Measurements from ENCODE around the gene MX1.

MX1 gene

GRCh38 chr21:41472753-41473548 is 46.9 kb downstream of the MX1 start:
- no peaks in the 10 kb centered on the region for H3K9me3 ChIP-seq (ENCODE audit: control insufficient read depth, insufficient read depth, low read length)
- no peak overlapping the region for H3K9ac ChIP-seq (ENCODE audit: low read depth, low read length)
- no peaks in the 10 kb centered on the region for H3K36me3 ChIP-seq (ENCODE audit: insufficient read depth, low read length)
- peaks cover 12% of the 10 kb centered on the region; the same call in 1 of the 2 replicates for H3K4me1 ChIP-seq (ENCODE audit: insufficient read depth, low read length)

GRCh38 chr21:41475714-41476420 is 49.8 kb downstream of the MX1 start:
- H3K9ac ChIP-seq (ENCODE audit: low read depth, low read length), result no peak overlapping the region
- no peaks in the 10 kb centered on the region for H3K36me3 ChIP-seq (ENCODE audit: insufficient read depth, low read length)
- H3K9me3 ChIP-seq (ENCODE audit: control insufficient read depth, insufficient read depth, low read length), result no peaks in the 10 kb centered on the region
- H3K4me1 ChIP-seq (ENCODE audit: insufficient read depth, low read length), result peaks cover 30% of the 10 kb centered on the region

- no peaks in the 10 kb centered on the region for H3K36me3 ChIP-seq (ENCODE audit: insufficient read depth, low read length)
- H3K9me3 ChIP-seq (ENCODE audit: control insufficient read depth, insufficient read depth, low read length), result no peaks in the 10 kb centered on the region
- no peak overlapping the region for H3K9ac ChIP-seq (ENCODE audit: low read depth, low read length)
- peaks cover 30% of the 10 kb centered on the region for H3K4me1 ChIP-seq (ENCODE audit: insufficient read depth, low read length)
These were observed 51.7 kb downstream of the MX1 start for GRCh38 chr21:41477641-41478318.

GRCh38 chr21:41478319-41479177 is 52.5 kb downstream of the MX1 start:
- H3K4me1 ChIP-seq (ENCODE audit: insufficient read depth, low read length), result peaks cover 30% of the 10 kb centered on the region
- no peaks in the 10 kb centered on the region for H3K9me3 ChIP-seq (ENCODE audit: control insufficient read depth, insufficient read depth, low read length)
- H3K9ac ChIP-seq (ENCODE audit: low read depth, low read length), result no peak overlapping the region
- H3K36me3 ChIP-seq (ENCODE audit: insufficient read depth, low read length), result no peaks in the 10 kb centered on the region

GRCh38 chr21:41479686-41480085 is 53.6 kb downstream of the MX1 start:
- H3K4me1 ChIP-seq (ENCODE audit: insufficient read depth, low read length), result peaks cover 30% of the 10 kb centered on the region
- H3K9me3 ChIP-seq (ENCODE audit: control insufficient read depth, insufficient read depth, low read length), result no peaks in the 10 kb centered on the region
- no peaks in the 10 kb centered on the region for H3K36me3 ChIP-seq (ENCODE audit: insufficient read depth, low read length)
- no peak overlapping the region for H3K9ac ChIP-seq (ENCODE audit: low read depth, low read length)

- Histone ChIP-seq H3K36me3 (ENCODE audit: insufficient read depth, low read length) (no peaks in the 10 kb centered on the region), H3K9ac (ENCODE audit: low read depth, low read length) (no peak overlapping the region), H3K4me1 (ENCODE audit: insufficient read depth, low read length) (peaks cover 30% of the 10 kb centered on the region), H3K9me3 (ENCODE audit: control insufficient read depth, insufficient read depth, low read length) (no peaks in the 10 kb centered on the region)
These were observed 54.1 kb downstream of the MX1 start for GRCh38 chr21:41480086-41480690.

GRCh38 chr21:41481191-41481590 is 55.2 kb downstream of the MX1 start:
- peaks cover 30% of the 10 kb centered on the region for H3K4me1 ChIP-seq (ENCODE audit: insufficient read depth, low read length)
- no peak overlapping the region for H3K9ac ChIP-seq (ENCODE audit: low read depth, low read length)
- H3K9me3 ChIP-seq (ENCODE audit: control insufficient read depth, insufficient read depth, low read length), result no peaks in the 10 kb centered on the region
- no peaks in the 10 kb centered on the region for H3K36me3 ChIP-seq (ENCODE audit: insufficient read depth, low read length)

- no peaks in the 10 kb centered on the region for H3K36me3 ChIP-seq (ENCODE audit: insufficient read depth, low read length)
- peaks cover 27% of the 10 kb centered on the region for H3K4me1 ChIP-seq (ENCODE audit: insufficient read depth, low read length)
- H3K9ac ChIP-seq (ENCODE audit: low read depth, low read length), result no peak overlapping the region
- no peaks in the 10 kb centered on the region for H3K9me3 ChIP-seq (ENCODE audit: control insufficient read depth, insufficient read depth, low read length)
These were observed 56.3 kb downstream of the MX1 start for GRCh38 chr21:41482301-41482700.

- Histone ChIP-seq H3K9me3 (ENCODE audit: control insufficient read depth, insufficient read depth, low read length) (no peaks in the 10 kb centered on the region), H3K9ac (ENCODE audit: low read depth, low read length) (no peak overlapping the region), H3K36me3 (ENCODE audit: insufficient read depth, low read length) (no peaks in the 10 kb centered on the region), H3K4me1 (ENCODE audit: insufficient read depth, low read length) (peaks cover 21% of the 10 kb centered on the region)
These were observed 56.9 kb downstream of the MX1 start for GRCh38 chr21:41482980-41483379.

GRCh38 chr21:41483415-41483814 is 57.4 kb downstream of the MX1 start:
- H3K9me3 ChIP-seq (ENCODE audit: control insufficient read depth, insufficient read depth, low read length), result no peaks in the 10 kb centered on the region

GRCh38 chr21:41483973-41484372 is 57.9 kb downstream of the MX1 start:
- peaks cover 12% of the 10 kb centered on the region; the same call in 1 of the 2 replicates for H3K4me1 ChIP-seq (ENCODE audit: insufficient read depth, low read length)
- no peak overlapping the region for H3K9ac ChIP-seq (ENCODE audit: low read depth, low read length)
- H3K9me3 ChIP-seq (ENCODE audit: control insufficient read depth, insufficient read depth, low read length), result no peaks in the 10 kb centered on the region
- no peaks in the 10 kb centered on the region for H3K36me3 ChIP-seq (ENCODE audit: insufficient read depth, low read length)

More at GRCh38 chr21:41483415-41483814, 57.4 kb downstream of the MX1 start:
- Histone ChIP-seq H3K36me3 (ENCODE audit: insufficient read depth, low read length) (no peaks in the 10 kb centered on the region), H3K4me1 (ENCODE audit: insufficient read depth, low read length) (peaks cover 16% of the 10 kb centered on the region), H3K9ac (ENCODE audit: low read depth, low read length) (no peak overlapping the region)

- no peak overlapping the region for H3K9ac ChIP-seq (ENCODE audit: low read depth, low read length)
- H3K36me3 ChIP-seq (ENCODE audit: insufficient read depth, low read length), result no peaks in the 10 kb centered on the region
- H3K9me3 ChIP-seq (ENCODE audit: control insufficient read depth, insufficient read depth, low read length), result no peaks in the 10 kb centered on the region
- no peaks in the 10 kb centered on the region for H3K4me1 ChIP-seq (ENCODE audit: insufficient read depth, low read length)
These were observed 61.0 kb downstream of the MX1 start for GRCh38 chr21:41487082-41487481.

GRCh38 chr21:41488080-41488479 is 62.0 kb downstream of the MX1 start:
- H3K9me3 ChIP-seq (ENCODE audit: control insufficient read depth, insufficient read depth, low read length), result no peaks in the 10 kb centered on the region
- H3K36me3 ChIP-seq (ENCODE audit: insufficient read depth, low read length), result no peaks in the 10 kb centered on the region
- no peak overlapping the region for H3K9ac ChIP-seq (ENCODE audit: low read depth, low read length)
- no peaks in the 10 kb centered on the region for H3K4me1 ChIP-seq (ENCODE audit: insufficient read depth, low read length)

Measured in ES-I3 (cell line).